ENCODE measurements around the gene MAP7D1.
A peak's percentile ranks its signal among the peaks of the same experiment; 100 is the strongest.
"Not testable (repeated sequence)": the region's sequence is repeated elsewhere in the genome, so short reads cannot be mapped to it uniquely, and the experiment has no call there.

MAP7D1 gene

GRCh38 chr1:36224537-36225282, 68.8 kb downstream of the MAP7D1 start:
- H3K4me3 ChIP-seq (ENCODE audit: low read depth, low read length): peak overlapping the region; percentile 66
- no peak for DNase-seq (ENCODE audit: low read depth)
- TF ChIP-seq CTCF (IDR thresholded peaks at IDR 0.05; ENCODE audit: insufficient read depth, low read depth, low read length, missing control alignments): peak; percentile 24

- no peak for DNase-seq (ENCODE audit: low read depth)
Observed at GRCh38 chr1:36225283-36225899, 69.4 kb downstream of the MAP7D1 start.

DNA sequence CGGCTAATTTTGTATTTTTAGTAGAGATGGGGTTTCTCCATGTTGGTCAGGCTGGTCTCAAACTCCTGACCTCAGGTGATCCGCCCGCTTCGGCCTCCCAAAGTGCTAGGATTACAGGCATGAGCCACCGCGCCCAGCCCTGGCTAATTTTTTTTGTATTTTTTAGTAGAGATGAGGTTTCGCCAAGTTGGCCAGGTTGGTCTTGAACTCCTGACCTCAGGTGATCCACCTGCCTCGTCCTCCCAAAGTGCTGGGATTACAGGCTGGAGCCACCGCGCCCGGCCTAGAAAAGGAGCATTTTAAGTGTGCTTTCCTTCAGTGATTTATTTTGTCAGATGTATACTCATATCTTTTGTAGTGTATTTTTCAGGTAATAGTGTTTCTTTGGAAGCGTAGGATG, 74.3 kb downstream of the MAP7D1 start:
- not testable (repeated sequence) for H3K4me3 ChIP-seq (ENCODE audit: low read depth, low read length); DNase-seq (ENCODE audit: low read depth)

More at GRCh38 chr1:36225283-36225899, 69.4 kb downstream of the MAP7D1 start:
- H3K4me3 ChIP-seq (ENCODE audit: low read depth, low read length): peak overlapping the region; percentile 66
- no peak for TF ChIP-seq CTCF (IDR thresholded peaks at IDR 0.05; ENCODE audit: insufficient read depth, low read depth, low read length, missing control alignments)
